ELR (cell line): Measurements from ENCODE around the gene AFG3L2.
A peak's percentile ranks its signal among the peaks of the same experiment; 100 is the strongest.

Source experiments
- DNase-seq: peaks from one replicate; pipeline ENCODE4 v3.0.0-alpha.2; 2015; ENCODE audit warnings: low read depth

The AFG3L2 gene

GRCh38 chr18:12361770-12362378, 15.2 kb downstream of the AFG3L2 start:
- DNase-seq = peak; percentile 15

DNA sequence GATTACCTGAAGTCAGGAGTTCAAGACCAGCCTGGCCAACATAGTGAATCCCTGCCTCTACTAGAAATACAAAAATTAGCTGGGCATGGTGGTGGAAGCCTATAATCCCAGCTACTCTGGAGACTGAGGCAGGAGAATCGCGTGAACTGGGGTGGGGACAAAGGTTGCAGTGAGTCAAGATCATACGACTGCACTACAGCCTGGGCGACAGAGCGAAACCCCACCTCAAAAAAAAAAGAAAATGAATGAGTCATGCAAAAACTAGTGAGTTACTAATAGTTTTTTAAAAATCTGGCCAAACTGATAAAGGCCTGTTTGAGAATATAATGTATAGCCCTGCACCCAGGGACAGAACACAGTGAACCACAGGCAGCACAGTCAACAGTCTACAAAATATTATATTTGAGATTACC, 17.5 kb downstream of the AFG3L2 start:
- DNase-seq = peak; percentile 51

GRCh38 chr18:12352188-12352587, 24.8 kb downstream of the AFG3L2 start:
- no peak for DNase-seq

GRCh38 chr18:12347895-12348294, 29.1 kb downstream of the AFG3L2 start:
- DNase-seq = no peak

GRCh38 chr18:12346240-12346565, 30.8 kb downstream of the AFG3L2 start:
- no peak for DNase-seq

DNA sequence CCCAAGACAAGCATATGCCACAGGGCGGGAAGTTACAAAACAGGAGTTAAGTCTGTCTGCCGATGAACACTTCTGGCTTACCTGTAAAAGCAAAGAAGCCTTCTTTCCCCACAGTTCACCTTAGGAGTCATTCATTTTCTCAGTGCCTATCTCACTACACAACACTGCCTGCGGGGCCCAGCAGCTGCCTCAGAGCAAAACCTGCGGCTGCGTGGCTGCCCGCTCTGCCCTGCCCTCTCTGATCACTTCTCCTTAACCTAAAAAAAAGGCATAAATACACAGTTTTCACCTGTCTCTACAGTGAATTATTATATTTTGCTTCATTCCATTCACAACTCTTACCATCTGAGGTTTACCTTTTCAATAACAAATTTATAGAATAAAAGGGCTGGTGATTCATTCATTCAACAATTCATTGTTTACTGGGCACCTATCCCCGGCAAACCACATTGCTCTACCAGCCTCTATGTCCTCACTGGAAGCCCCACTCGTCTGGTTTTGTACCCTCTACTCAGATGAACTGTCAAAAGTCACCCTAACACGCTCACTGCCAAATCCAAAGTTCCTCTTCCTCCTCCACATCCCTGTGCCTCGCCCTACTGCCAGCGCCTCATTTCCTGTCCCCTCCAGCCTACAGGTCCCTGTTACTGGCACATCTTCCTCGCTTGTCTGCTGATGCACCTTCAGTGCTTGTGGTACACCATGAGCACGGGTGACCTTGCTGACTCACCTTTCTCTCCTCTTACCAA, 31.4 kb downstream of the AFG3L2 start:
- DNase-seq = no peak

DNA sequence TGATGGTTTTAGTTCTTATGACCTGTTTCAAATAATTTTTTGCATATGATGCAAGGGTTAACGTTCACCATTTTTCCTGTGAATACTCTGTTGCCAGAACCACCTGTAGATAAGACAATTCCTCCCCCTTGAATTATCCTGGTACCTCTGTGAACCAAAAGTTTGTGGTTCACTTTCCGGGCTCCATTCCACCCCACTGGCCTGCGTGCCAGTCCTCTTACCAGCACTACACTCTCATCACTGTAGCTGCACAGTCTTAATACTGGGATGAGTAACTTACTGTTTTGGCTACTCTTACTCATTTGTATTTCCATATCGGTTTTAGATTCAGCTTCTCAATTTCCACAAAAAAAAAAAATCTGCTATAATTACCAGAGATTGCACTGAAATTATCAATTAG, 34.4 kb downstream of the AFG3L2 start:
- DNase-seq = no peak

DNA sequence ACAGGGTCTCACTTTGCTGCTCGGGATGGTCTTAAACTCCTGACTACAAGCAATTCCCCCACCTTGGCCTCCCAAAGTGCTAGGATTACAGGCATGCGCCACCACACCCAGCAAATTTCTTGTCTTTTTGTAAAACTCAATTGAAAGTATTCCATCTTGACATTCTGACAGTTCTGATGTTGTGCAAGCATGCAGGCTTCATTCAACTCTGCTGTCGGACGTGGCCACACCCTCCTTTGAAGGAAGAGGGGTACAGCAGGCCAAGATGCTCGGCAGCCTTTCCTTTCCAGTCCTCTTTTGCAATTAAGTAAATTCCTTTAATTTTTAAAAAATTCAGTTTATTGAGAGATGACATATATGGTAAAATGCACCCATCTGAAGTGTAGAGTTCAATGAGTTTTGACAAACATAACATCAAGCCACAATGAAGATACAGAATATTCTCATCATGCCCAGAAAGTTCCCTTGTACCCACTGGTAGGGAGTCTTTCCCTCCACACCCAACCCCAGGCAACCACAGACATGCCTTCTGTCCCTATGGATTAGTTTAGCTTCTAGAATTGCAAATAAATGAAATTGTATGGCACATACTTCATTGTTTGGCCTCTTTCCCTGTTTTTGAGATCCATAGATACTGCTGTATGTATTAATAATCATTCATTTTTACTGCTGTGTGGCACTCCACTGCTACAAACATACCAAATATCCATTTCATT, 35.9 kb downstream of the AFG3L2 start:
- DNase-seq = no peak

GRCh38 chr18:12338382-12338781, 38.6 kb downstream of the AFG3L2 start:
- DNase-seq = no peak

DNA sequence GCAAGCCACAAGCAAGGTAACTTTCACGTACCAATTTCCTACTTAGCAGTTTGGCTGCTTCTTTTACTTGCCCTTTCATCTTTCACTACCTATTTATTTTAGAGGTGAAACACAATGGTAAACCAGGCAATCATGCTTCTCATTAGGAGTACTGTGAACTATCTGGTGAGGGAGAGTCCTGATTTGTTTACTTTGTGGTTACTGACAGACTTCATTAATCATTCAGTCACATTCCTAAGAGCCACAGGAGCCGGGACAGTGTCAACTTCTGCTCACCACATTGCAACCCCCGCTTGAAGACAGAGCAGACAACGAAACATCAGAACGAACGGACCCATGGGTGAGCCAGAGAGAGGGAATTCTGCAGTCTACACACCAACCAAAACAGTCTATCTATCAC, 40.1 kb downstream of the AFG3L2 start:
- peak; percentile 79 for DNase-seq

GRCh38 chr18:12336171-12336613, 40.8 kb downstream of the AFG3L2 start:
- no peak for DNase-seq

DNA sequence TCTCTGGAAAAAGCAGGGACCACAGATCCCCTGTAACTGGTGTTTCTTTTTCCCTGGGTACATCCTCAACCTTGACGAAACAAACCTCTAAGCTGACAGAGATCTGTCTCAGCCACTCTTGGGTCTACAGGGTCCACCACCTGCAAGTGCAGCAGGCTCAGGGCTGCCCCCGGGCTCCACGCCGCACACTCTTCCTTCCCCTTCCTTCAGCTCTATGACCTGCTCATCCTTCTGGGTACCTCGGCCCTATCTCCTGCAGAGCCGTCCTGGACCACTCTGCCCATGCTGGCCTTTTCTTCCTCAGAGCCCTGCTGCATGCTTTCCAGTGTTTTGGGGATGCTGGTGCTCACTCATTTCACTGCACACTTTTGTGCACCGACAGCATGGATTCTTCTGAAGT, 41.5 kb downstream of the AFG3L2 start:
- DNase-seq = no peak

DNA sequence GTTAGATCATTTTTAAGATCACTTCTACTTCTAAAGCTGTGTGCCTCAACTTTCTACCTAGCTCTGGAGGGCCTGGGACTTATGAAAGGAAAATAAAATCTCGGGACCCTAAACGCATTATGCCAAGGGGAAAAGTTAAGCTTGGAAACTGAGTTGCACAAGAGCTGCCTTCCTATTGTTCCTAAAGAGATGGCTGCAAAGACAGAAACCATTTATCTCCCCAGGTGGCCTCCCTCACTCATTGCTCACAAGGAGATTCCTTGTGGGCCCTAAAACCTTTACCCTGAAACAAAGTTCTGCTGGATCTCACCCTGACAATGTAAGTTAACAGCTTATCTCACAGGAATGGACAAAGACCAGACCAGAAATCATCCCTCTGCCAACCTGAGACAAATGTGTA, 42.2 kb downstream of the AFG3L2 start:
- DNase-seq = no peak

GRCh38 chr18:12334366-12334808, 42.6 kb downstream of the AFG3L2 start:
- no peak for DNase-seq

GRCh38 chr18:12333506-12334290, 43.3 kb downstream of the AFG3L2 start:
- no peak for DNase-seq

- no peak for DNase-seq
Observed at GRCh38 chr18:12330766-12331165, 46.3 kb downstream of the AFG3L2 start.

DNA sequence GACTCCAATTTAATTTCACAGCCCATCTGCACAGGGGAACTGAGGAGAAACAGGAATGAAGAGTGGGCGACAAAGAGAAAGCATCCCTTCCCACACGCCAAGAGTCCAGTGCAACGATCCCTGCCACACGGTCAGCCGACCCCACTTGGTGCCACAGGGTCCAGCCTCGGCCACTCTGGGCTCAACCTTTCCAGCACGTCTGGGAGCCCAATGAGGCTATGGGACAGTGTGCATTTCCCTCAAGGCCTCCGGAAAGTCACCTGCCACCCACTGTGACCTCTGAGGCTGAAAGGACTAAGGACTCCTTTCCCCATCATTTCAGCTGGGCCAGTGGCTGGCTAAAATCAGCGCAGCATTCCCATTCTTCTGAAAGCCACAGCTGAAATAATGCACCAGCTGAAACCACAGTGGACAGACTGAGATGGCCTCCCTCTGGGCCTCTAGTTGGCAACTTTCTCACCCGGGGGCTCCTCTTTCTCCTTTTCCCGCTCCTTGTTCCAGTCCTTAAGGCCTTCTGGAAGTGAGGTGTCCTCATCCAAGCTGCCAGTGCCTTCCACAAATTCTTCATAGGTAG, 47.8 kb downstream of the AFG3L2 start:
- DNase-seq = no peak

GRCh38 chr18:12328179-12328823, 48.7 kb downstream of the AFG3L2 start:
- peak; percentile 25 for DNase-seq

- peak; percentile 91 for DNase-seq
Observed at GRCh38 chr18:12327510-12328178, 49.4 kb downstream of the AFG3L2 start.

DNA sequence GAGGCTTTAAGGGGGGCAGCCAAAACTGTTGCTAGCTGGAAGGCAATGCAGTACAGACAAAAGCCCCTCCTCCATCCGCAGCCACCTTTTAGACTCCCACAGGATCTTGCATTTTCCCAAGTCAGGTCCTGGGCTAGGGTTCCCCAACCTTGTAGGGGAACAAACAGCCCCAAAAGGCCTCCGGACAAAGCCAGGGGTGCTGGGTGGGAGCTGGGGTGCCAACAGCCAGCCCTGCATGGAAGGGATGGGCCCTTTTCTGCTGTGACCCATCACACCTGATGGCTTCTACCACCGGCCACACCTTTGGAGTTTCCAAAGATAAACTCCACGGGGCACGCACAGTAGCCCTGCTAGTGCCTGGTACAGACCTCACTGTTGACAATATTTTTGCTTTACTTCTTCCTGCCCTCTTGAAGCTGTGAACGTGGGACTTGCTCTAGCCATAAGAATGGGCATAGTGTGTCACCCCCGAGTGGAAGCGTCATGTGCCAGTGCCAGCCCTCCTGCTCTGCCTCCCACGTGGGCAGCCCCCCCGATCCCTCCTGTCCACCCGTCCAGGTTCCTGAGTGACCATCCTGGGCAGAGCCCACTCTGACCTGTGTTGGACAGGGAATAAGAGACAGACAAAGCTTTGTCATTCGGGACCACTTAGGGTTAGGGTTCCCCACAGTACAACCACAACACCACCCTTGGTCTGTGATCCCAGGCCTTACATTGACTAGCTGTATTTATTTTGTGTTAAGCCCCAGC, 50.1 kb downstream of the AFG3L2 start:
- peak; percentile 36 for DNase-seq
